ELF-1 (cell line): Measurements from ENCODE around the gene TMC4.
"Not testable (repeated sequence)": the region's sequence is repeated elsewhere in the genome, so short reads cannot be mapped to it uniquely, and the experiment has no call there.

ENCODE experiments used
- DNase-seq: peaks from one replicate; pipeline ENCODE4 v3.0.0-alpha.2; 2016; ENCODE audit warnings: low read depth, low spot score

TMC4 gene

DNA sequence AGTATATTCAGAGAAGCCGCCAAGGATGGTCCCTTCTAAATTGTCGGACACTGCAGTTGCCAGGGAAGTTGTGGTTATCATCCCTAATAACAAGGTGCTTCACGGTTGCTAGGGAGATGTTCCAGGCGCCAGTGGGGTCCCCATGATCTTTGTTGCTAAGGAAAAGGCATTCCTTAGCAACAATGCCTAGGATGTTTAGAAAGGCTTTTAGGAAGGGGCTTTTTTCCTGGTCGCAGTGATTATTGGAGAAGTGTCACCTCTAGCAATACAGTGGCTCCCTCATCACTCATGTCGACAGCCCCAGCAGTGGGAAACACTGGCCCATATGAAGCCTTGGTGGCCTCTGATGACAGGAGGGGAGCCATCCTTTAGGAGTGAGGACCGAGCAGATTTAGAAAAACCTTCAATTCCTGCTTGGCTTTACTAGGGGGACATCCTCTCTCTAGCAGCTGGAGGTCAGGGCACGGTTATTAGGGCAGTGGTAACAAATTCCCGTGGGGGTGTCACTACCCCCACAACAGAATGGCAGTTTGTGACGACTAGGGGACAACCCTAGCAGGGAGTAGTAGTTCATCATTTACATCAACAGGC, 6.4 kb upstream of the TMC4 start:
- no peak for DNase-seq

- peak; percentile 73 for DNase-seq
These were observed 5.8 kb upstream of the TMC4 start for GRCh38 chr19:54178581-54179261.

GRCh38 chr19:54173951-54174834, 1.2 kb upstream of the TMC4 start:
- no peak for DNase-seq

- DNase-seq = no peak
These were observed 369 bp upstream of the TMC4 start for GRCh38 chr19:54173359-54173699.

DNA sequence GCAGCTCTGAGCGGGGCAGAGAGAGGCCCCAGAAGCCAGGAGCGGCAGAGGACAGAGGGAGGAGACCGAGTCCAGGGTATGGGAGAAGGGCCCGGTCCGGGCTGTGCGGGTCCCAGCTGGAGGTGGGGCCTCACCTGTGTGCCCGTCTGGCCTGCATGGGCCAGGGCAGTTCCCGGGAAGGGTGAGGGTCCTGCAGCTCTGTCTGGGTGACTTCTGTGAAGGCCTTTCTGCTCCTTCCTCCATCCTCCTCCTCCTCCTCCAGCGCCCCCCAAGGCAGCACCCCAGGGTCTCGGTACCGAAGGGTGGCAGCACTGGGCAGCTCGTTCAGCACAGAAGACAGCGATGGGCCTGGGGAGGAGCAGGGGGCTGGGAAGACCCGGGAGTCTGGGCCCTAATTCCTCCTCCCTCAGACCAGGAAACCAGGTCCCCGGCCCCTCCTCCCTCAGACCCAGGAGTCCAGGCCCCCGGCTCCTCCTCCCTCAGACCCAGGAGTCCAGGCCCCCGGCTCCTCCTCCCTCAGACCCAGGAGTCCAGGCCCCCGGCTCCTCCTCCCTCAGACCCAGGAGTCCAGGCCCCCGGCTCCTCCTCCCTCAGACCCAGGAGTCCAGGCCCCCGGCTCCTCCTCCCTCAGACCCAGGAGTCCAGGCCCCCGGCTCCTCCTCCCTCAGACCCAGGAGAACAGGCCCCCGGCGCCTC, 1.1 kb downstream of the TMC4 start:
- not testable (repeated sequence) for DNase-seq

DNA sequence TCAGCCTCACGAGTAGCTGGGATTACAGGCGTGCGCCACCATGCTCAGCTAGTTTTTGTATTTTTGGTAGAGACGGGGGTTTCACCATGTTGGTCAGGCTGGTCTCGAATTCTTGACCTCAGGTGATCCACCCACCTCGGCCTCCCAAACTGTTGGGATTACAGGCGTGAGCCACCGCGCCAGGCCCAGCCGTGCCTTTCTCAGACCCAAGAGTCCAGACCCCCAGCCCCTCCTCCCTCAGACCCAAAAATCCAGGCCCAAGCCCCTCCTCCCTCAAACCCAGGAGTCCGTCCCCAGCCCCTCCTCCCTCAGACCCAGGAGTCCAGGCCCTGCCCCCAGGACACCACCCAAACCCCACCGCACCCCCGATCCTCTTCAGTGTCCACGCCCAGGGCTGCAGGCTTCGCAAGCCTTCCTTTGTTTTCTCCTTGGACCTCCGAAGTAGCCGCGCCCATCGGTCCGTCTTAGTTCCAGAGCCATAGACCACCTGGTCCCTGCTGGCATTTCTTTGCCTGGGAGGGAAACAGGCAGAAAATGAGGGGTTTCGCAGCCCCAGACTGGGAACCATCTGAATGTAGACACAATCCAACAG, 3.7 kb downstream of the TMC4 start:
- DNase-seq = no peak

DNA sequence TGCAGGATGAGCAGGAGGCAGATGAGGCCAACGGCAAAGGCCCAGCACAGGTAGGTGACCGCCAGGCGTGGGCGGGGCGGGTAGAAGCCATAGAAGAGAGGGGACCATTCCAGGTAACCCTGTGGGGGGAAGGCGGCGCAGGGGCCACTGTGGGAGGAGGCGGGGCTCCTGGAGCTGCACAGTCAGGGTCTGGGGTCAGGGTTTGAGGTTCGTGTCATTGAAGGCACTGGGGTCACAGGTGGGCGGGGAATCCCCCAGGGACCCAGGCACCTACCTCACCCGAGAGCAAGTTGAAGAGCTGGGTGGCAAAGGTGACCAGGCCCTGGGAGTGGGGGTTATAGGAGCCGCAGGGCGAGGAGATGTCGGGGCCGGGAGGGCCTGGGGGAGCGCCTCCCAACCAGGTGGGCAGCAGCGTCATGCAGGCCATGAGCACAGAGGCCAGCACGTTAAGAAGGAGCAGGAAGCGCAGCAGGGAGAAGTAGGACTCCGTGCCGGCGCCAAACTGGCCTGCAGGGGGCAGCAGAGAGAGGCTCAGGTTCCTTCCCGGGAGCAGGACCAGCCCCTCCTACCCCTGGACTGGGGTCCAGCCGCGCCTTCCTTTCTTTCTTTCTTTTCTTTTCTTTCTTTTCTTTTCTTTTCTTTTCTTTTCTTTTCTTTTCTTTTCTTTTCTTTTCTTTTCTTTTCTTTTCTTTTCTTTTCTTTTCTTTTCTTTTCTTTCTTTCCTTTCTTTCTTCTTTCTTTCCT, 4.6 kb downstream of the TMC4 start:
- DNase-seq = peak; percentile 97

DNA sequence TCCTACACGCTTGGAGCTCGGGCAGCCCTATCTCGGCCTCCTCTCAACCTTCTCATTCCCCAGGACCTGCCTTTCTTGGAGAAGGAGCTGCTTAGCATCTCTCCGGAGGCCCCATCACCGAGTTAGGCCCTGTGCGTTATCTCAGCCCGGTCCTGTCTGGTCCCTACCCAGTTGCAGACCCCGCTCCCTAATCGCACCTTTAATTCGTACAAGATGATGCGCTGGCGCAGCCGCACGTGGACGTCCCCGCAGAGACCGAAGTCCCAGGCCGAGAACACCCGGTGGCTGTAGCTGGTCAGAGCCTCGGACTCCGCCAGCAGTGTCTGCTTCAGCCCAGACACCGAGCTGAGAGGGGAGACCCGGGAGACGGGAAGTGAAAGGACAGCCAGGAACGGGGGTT, 7.7 kb downstream of the TMC4 start:
- DNase-seq = no peak

- peak; percentile 94 for DNase-seq
These were observed 8.4 kb downstream of the TMC4 start for GRCh38 chr19:54164369-54165068.

DNA sequence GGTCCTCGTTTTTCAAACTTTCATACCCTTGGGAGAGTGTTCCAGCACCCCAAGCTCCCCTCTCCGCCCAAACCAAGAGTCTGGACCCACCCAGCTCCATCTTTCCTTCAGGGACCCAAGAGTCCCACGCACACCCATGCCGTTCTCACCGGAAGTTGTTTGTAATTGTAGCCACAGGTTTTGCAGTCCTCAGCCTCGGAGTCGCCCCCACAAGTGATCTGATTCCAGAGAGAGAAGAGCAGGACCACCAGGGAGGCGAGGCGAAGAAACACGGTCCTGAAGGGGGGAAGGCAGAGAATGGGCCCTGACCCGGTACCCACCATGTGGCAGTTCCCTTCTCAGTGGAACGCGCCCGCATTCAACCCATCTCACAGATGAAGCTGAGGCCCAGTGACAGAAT, 10.1 kb downstream of the TMC4 start:
- no peak for DNase-seq

DNA sequence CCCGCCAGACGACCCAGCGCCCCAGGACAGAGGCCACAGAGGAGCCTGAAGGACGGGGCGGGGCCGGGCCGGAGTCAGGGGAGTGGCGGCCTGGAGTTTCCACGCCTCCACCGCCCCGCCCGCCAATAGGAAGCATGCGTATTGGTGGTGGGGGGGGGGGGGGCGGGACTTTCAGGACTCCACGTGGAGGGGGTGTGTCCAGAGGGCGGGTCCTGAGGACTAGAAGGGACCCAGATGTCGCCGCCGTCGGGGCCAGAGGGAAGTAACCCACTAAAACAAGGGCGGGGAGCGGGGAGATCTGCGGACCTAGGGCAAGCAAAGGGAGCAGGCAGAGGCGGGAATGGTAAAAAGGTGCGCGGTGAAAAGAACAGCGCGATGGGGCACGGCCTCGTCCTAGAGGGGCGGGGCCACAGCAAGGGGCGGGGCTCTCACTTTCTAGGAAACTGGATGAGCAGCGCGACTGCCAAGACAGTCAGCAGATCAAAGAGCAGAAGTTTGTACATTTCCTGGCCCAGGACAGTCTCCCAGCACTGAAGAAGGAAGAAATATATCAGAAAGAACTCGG, 10.6 kb downstream of the TMC4 start:
- peak; percentile 83 for DNase-seq

DNA sequence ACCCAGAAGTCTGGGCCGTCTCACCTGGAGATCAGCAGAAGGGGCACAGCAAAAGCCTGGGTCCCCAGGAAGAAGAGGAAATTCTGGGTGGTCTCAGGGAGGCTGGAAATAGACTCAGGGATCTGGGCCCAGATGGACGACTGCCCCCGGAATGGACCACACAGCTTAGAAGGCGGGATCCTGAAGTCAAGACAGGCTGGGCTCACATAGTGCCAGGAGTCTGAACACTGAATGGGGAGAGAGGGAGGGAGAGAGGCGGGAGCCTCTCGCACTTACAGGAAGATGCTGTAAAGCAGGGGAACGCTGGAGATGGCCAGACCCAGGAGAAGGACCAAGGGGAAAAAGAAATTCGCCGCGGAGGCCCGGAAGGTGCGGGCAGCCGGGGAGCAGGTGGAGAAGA, 12.1 kb downstream of the TMC4 start:
- peak; percentile 35 for DNase-seq

DNA sequence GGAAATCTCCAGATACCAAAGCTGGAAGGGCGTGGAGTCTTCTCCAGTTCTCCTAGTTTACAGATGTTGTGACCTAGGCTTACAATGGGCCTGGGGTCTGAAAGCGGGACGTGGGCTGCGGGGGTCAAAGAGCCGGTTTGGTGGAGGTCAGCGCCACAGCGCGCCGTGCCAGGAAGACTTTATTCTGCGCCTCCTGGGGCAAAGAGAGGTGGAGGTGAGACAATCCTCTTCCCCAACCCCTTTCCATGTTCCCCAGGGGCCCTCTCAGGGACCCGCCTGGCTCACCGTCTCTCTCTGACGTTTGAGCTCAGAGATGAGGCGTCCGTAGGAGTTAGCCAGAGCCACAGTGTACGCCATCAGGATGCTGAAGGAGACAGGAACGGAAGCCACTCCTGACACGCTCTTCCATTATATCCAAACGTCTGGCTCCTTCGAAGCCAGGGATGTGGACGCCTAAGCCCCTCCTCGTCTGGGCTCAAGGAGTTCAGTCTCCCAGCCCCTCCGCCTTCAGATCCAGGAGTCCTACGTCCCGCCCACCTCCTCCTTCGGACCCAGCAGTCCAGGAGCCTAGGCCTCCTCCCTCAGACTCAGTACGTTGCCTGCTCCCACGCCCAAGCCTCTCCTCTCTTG, 12.7 kb downstream of the TMC4 start:
- no peak for DNase-seq

- DNase-seq = peak; percentile 100
These were observed 13.4 kb downstream of the TMC4 start, which contains the start of gene LENG1 for GRCh38 chr19:54159352-54160181. TSS of gene LENG1 (minus strand) at chr19:54159721. CDS start at chr19:54159695, 26 bp downstream.

DNA sequence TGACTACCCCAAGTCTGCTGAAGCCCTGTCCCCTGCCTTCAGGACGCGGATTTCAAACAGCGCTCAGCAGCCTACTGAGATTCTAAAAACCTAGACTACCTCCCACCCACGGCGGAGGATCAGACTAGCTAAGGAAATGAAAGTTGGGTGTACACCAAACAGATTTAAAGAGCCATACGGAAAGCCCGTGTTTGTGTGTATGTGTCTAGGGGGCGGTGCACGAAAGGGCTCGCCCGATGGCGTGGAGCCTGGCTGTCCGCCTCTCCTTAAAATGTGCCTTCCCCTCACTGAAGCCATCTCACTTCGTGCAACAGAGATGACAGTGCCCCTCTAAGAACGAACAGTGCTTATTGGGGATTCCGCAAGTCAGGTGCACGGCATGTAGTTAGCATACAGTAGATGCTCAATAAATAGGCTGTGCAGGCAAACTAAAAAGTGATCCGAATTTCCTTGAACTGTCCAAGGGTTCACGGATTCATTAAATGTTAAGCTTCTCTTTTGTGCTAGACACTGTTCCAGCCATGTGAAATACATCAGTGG, 14.1 kb downstream of the TMC4 start:
- peak; percentile 29 for DNase-seq

DNA sequence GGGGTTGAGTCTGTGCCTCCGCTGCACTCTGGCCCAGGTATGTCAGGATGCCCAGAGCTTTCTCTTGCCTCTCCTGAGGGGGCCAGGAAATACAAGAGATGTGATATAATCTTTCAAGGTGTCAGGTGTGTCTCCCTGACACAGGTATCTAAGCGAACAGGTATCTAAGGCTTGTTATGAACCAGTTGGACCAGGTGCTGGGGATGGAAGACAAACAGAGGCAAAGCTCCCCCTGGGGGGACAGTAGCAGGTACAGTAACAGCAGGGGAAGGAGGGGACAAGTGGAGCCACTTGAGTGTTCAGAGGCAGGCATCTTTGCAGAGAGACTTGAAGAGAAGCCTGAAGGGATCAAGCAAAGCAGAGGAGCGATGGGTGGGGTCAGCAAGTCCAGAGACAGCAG, 16.0 kb downstream of the TMC4 start:
- peak; percentile 48 for DNase-seq

- no peak for DNase-seq
These were observed 16.5 kb downstream of the TMC4 start for GRCh38 chr19:54156490-54156889.

GRCh38 chr19:54155694-54156093, 17.3 kb downstream of the TMC4 start:
- DNase-seq = peak; percentile 32
